ENCODE results near the gene IQCH. TPM values are rescaled to one million over a fixed set of nuclear protein-coding genes. Genes with fewer than 3 reads are reported as not detected.

Gene IQCH
- total and polyA plus RNA-seq, 2 experiments from 2014 or later, result 1.7 to 4.6 TPM

DNA sequence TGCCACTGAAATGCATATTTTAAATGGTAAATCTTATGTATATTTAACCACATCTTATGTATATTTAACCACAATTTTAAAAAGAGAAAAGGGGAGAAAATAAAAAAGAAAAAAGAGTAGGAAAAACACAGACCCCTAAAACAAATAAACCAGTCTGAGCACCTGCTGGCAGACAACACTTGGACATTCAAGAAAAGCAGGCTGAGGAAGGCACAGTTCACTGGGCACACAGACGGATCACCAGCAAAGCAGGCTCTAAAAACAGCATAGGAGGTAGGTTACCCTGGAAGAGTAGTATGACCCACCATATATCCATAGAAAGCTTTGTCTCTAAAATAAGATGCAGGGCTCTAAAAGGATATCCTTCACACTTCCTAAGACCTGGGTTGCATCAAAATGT is 27.2 kb upstream of the IQCH start (continued):
- TF ChIP-seq, protein P1, sequence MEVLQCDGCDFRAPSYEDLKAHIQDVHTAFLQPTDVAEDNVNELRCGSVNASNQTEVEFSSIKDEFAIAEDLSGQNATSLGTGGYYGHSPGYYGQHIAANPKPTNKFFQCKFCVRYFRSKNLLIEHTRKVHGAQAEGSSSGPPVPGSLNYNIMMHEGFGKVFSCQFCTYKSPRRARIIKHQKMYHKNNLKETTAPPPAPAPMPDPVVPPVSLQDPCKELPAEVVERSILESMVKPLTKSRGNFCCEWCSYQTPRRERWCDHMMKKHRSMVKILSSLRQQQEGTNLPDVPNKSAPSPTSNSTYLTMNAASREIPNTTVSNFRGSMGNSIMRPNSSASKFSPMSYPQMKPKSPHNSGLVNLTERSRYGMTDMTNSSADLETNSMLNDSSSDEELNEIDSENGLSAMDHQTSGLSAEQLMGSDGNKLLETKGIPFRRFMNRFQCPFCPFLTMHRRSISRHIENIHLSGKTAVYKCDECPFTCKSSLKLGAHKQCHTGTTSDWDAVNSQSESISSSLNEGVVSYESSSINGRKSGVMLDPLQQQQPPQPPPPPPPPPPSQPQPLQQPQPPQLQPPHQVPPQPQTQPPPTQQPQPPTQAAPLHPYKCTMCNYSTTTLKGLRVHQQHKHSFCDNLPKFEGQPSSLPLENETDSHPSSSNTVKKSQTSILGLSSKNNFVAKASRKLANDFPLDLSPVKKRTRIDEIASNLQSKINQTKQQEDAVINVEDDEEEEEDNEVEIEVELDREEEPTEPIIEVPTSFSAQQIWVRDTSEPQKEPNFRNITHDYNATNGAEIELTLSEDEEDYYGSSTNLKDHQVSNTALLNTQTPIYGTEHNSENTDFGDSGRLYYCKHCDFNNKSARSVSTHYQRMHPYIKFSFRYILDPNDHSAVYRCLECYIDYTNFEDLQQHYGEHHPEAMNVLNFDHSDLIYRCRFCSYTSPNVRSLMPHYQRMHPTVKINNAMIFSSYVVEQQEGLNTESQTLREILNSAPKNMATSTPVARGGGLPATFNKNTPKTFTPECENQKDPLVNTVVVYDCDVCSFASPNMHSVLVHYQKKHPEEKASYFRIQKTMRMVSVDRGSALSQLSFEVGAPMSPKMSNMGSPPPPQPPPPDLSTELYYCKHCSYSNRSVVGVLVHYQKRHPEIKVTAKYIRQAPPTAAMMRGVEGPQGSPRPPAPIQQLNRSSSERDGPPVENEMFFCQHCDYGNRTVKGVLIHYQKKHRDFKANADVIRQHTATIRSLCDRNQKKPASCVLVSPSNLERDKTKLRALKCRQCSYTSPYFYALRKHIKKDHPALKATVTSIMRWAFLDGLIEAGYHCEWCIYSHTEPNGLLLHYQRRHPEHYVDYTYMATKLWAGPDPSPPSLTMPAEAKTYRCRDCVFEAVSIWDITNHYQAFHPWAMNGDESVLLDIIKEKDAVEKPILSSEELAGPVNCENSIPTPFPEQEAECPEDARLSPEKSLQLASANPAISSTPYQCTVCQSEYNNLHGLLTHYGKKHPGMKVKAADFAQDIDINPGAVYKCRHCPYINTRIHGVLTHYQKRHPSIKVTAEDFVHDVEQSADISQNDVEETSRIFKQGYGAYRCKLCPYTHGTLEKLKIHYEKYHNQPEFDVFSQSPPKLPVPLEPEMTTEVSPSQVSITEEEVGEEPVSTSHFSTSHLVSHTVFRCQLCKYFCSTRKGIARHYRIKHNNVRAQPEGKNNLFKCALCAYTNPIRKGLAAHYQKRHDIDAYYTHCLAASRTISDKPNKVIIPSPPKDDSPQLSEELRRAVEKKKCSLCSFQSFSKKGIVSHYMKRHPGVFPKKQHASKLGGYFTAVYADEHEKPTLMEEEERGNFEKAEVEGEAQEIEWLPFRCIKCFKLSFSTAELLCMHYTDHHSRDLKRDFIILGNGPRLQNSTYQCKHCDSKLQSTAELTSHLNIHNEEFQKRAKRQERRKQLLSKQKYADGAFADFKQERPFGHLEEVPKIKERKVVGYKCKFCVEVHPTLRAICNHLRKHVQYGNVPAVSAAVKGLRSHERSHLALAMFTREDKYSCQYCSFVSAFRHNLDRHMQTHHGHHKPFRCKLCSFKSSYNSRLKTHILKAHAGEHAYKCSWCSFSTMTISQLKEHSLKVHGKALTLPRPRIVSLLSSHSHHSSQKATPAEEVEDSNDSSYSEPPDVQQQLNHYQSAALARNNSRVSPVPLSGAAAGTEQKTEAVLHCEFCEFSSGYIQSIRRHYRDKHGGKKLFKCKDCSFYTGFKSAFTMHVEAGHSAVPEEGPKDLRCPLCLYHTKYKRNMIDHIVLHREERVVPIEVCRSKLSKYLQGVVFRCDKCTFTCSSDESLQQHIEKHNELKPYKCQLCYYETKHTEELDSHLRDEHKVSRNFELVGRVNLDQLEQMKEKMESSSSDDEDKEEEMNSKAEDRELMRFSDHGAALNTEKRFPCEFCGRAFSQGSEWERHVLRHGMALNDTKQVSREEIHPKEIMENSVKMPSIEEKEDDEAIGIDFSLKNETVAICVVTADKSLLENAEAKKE (CRISPR knock-in tag; IDR thresholded peaks at IDR 0.05), result no peak

GRCh38 chr15:67227846-67228245 is 26.7 kb upstream of the IQCH start:
- H3K36me3 Mint-ChIP-seq (ENCODE audit: low read depth), result peaks cover 24% of the 10 kb centered on the region
- TF ChIP-seq, protein P2, sequence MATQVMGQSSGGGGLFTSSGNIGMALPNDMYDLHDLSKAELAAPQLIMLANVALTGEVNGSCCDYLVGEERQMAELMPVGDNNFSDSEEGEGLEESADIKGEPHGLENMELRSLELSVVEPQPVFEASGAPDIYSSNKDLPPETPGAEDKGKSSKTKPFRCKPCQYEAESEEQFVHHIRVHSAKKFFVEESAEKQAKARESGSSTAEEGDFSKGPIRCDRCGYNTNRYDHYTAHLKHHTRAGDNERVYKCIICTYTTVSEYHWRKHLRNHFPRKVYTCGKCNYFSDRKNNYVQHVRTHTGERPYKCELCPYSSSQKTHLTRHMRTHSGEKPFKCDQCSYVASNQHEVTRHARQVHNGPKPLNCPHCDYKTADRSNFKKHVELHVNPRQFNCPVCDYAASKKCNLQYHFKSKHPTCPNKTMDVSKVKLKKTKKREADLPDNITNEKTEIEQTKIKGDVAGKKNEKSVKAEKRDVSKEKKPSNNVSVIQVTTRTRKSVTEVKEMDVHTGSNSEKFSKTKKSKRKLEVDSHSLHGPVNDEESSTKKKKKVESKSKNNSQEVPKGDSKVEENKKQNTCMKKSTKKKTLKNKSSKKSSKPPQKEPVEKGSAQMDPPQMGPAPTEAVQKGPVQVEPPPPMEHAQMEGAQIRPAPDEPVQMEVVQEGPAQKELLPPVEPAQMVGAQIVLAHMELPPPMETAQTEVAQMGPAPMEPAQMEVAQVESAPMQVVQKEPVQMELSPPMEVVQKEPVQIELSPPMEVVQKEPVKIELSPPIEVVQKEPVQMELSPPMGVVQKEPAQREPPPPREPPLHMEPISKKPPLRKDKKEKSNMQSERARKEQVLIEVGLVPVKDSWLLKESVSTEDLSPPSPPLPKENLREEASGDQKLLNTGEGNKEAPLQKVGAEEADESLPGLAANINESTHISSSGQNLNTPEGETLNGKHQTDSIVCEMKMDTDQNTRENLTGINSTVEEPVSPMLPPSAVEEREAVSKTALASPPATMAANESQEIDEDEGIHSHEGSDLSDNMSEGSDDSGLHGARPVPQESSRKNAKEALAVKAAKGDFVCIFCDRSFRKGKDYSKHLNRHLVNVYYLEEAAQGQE (IDR thresholded peaks at IDR 0.05; ENCODE audit: unreplicated experiment), result no peak
- TF ChIP-seq, protein P3, sequence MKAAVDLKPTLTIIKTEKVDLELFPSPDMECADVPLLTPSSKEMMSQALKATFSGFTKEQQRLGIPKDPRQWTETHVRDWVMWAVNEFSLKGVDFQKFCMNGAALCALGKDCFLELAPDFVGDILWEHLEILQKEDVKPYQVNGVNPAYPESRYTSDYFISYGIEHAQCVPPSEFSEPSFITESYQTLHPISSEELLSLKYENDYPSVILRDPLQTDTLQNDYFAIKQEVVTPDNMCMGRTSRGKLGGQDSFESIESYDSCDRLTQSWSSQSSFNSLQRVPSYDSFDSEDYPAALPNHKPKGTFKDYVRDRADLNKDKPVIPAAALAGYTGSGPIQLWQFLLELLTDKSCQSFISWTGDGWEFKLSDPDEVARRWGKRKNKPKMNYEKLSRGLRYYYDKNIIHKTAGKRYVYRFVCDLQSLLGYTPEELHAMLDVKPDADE (IDR thresholded peaks at IDR 0.05), result no peak
- TF ChIP-seq NANOG (IDR thresholded peaks at IDR 0.05; ENCODE audit: borderline replicate concordance) (no peak), STAT1 (IDR thresholded peaks at IDR 0.05; ENCODE audit: unreplicated experiment) (no peak), ZNF331 (CRISPR knock-in tag; IDR thresholded peaks at IDR 0.05; ENCODE audit: low read depth) (no peak)
- TF ChIP-seq, protein P4, sequence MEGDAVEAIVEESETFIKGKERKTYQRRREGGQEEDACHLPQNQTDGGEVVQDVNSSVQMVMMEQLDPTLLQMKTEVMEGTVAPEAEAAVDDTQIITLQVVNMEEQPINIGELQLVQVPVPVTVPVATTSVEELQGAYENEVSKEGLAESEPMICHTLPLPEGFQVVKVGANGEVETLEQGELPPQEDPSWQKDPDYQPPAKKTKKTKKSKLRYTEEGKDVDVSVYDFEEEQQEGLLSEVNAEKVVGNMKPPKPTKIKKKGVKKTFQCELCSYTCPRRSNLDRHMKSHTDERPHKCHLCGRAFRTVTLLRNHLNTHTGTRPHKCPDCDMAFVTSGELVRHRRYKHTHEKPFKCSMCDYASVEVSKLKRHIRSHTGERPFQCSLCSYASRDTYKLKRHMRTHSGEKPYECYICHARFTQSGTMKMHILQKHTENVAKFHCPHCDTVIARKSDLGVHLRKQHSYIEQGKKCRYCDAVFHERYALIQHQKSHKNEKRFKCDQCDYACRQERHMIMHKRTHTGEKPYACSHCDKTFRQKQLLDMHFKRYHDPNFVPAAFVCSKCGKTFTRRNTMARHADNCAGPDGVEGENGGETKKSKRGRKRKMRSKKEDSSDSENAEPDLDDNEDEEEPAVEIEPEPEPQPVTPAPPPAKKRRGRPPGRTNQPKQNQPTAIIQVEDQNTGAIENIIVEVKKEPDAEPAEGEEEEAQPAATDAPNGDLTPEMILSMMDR (conservative IDR thresholded peaks at IDR 0.05; ENCODE audit: low read depth in 2 of 2), result no peak
- Histone ChIP-seq H3K4me3 (no peak overlapping the region), H4K20me1 (replicated peaks; ENCODE audit: insufficient read depth) (no peaks in the 10 kb centered on the region), H3K36me3 (ENCODE audit: insufficient read depth) (no peaks in the 10 kb centered on the region; the same call in 1 of the 2 replicates), H3K4me2 (no peak overlapping the region), H3K27ac (ENCODE audit: low read depth) (no peak overlapping the region), H3K27me3 (ENCODE audit: insufficient read depth) (no peaks in the 10 kb centered on the region), H3K9me2 (ENCODE audit: insufficient read depth) (no peaks in the 10 kb centered on the region; the same call in 1 of the 2 replicates), H3K4me1 (ENCODE audit: insufficient read depth) (no peaks in the 10 kb centered on the region), H3K79me2 (replicated peaks; ENCODE audit: insufficient read depth) (no peaks in the 10 kb centered on the region), H2AFZ (no peak overlapping the region), H3F3A (replicated peaks; ENCODE audit: low read depth) (no peaks in the 10 kb centered on the region)
- H3K27me3 Mint-ChIP-seq (ENCODE audit: insufficient read depth, low read depth, poor library complexity), result peaks cover 1% of the 10 kb centered on the region
- DNase-seq (ENCODE audit: low spot score) (no peak), ATAC-seq (no peak)
- H3K4me1 Mint-ChIP-seq, result no peaks in the 10 kb centered on the region
- H3K4me3 Mint-ChIP-seq, result no peak overlapping the region
- no peak overlapping the region for H3K27ac Mint-ChIP-seq
- no peaks in the 10 kb centered on the region for H3K9me3 Mint-ChIP-seq
